ENCODE data around the gene NCOA4. TPM values are rescaled to one million over a fixed set of nuclear protein-coding genes. Genes with fewer than 3 reads are reported as not detected.

The NCOA4 gene
- total and polyA plus RNA-seq, 2 of the 4 experiments (the other 2 are of a cell fraction): 62.2 to 188 TPM

- WGBS, 2 experiments (ENCODE audit: extremely low coverage in 2 of 2, insufficient read length in 1 of 2): no CpG with 5 or more reads among the region's 1 CpG
- H3K9ac ChIP-seq (ENCODE audit: low read depth, low read length): no peak overlapping the region
- H4K91ac ChIP-seq (ENCODE audit: insufficient read depth, low read depth, low read length): no peak overlapping the region
- H3K27me3 ChIP-seq (ENCODE audit: control insufficient read depth, insufficient read depth, low read length): peaks cover 3% of the 10 kb centered on the region
- H3K27ac ChIP-seq (ENCODE audit: insufficient read depth, low read length): no peak overlapping the region
- dilution Hi-C loops (cut with HindIII; ENCODE audit: low sequenced_read_pairs, unreplicated experiment): no loop called here
- in situ Hi-C loops (cut with MboI; ENCODE audit: low sequenced_read_pairs): no loop called here
- H4K20me1 ChIP-seq (ENCODE audit: insufficient read depth, low read length): no peaks in the 10 kb centered on the region
- no peak overlapping the region for H3K23ac ChIP-seq (ENCODE audit: low read depth, low read length)
- H3K18ac ChIP-seq (ENCODE audit: low read depth, low read length): no peak overlapping the region
- H3K9me1 ChIP-seq (ENCODE audit: insufficient read depth, low read length): no peaks in the 10 kb centered on the region
- H3K36me3 ChIP-seq (ENCODE audit: control insufficient read depth, insufficient read depth, low read length): no peaks in the 10 kb centered on the region
- H3K9me3 ChIP-seq (ENCODE audit: control insufficient read depth, insufficient read depth, low read length): no peaks in the 10 kb centered on the region
- no peak overlapping the region for H2BK120ac ChIP-seq (ENCODE audit: low read depth, low read length)
- peaks cover 3% of the 10 kb centered on the region; the same call in 1 of the 2 replicates for H3K4me1 ChIP-seq (ENCODE audit: control insufficient read depth, insufficient read depth, low read length)
- ChIA-PET CTCF (no interaction called here), POLR2A (ENCODE audit: unreplicated experiment) (no interaction called here)
- DNase-seq (no peak), ATAC-seq (ENCODE audit: low read depth) (no peak)
- no peak overlapping the region for H3K4me2 ChIP-seq (ENCODE audit: low read depth, low read length)
- H2BK5ac ChIP-seq (ENCODE audit: low read depth, low read length, poor library complexity, severe bottlenecking): no peak overlapping the region
- H3K79me1 ChIP-seq (ENCODE audit: low read depth in 1 of 2, low read length in 2 of 2): no peaks in the 10 kb centered on the region
- no peak overlapping the region for H3K14ac ChIP-seq (replicated peaks; ENCODE audit: low read depth, low read length)
- no peak overlapping the region for H2AK5ac ChIP-seq (ENCODE audit: low read depth, low read length)
- no peak overlapping the region for H4K8ac ChIP-seq (ENCODE audit: low read depth in 2 of 2, low read length in 2 of 2)
- no peak overlapping the region for H4K5ac ChIP-seq (ENCODE audit: low read depth, low read length)
- H2AFZ ChIP-seq (replicated peaks; ENCODE audit: low read length, poor library complexity): no peak overlapping the region
- TF ChIP-seq RFX5 (IDR thresholded peaks at IDR 0.05; ENCODE audit: low read depth, low read length) (no peak), SMC3 (IDR thresholded peaks at IDR 0.05; ENCODE audit: low read depth, low read length) (no peak), CHD1 (IDR thresholded peaks at IDR 0.05; ENCODE audit: low read depth, low read length) (no peak), FOS (IDR thresholded peaks at IDR 0.05; ENCODE audit: low read depth, low read length) (no peak), MXI1 (IDR thresholded peaks at IDR 0.05; ENCODE audit: borderline replicate concordance, low read depth, low read length) (no peak), BHLHE40 (IDR thresholded peaks at IDR 0.05; ENCODE audit: low read depth, low read length) (no peak), NFE2L2 (IDR thresholded peaks at IDR 0.05; ENCODE audit: low read depth, low read length) (no peak), MAZ (IDR thresholded peaks at IDR 0.05; ENCODE audit: borderline replicate concordance, low read depth, low read length) (no peak), RCOR1 (IDR thresholded peaks at IDR 0.05; ENCODE audit: insufficient replicate concordance, low read length) (no peak), MAFK (IDR thresholded peaks at IDR 0.05; ENCODE audit: low read depth, low read length) (no peak), RAD21 (IDR thresholded peaks at IDR 0.05; ENCODE audit: low read length) (no peak), ELK1 (IDR thresholded peaks at IDR 0.05; ENCODE audit: borderline replicate concordance, low read depth, low read length) (no peak)
- TF ChIP-seq, protein P1, sequence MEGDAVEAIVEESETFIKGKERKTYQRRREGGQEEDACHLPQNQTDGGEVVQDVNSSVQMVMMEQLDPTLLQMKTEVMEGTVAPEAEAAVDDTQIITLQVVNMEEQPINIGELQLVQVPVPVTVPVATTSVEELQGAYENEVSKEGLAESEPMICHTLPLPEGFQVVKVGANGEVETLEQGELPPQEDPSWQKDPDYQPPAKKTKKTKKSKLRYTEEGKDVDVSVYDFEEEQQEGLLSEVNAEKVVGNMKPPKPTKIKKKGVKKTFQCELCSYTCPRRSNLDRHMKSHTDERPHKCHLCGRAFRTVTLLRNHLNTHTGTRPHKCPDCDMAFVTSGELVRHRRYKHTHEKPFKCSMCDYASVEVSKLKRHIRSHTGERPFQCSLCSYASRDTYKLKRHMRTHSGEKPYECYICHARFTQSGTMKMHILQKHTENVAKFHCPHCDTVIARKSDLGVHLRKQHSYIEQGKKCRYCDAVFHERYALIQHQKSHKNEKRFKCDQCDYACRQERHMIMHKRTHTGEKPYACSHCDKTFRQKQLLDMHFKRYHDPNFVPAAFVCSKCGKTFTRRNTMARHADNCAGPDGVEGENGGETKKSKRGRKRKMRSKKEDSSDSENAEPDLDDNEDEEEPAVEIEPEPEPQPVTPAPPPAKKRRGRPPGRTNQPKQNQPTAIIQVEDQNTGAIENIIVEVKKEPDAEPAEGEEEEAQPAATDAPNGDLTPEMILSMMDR (conservative IDR thresholded peaks at IDR 0.05; ENCODE audit: low read depth, low read length): no peak
- TF ChIP-seq, protein P2, sequence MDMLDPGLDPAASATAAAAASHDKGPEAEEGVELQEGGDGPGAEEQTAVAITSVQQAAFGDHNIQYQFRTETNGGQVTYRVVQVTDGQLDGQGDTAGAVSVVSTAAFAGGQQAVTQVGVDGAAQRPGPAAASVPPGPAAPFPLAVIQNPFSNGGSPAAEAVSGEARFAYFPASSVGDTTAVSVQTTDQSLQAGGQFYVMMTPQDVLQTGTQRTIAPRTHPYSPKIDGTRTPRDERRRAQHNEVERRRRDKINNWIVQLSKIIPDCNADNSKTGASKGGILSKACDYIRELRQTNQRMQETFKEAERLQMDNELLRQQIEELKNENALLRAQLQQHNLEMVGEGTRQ (IDR thresholded peaks at IDR 0.05; ENCODE audit: low read depth, low read length): no peak
- no peak overlapping the region for H2BK15ac ChIP-seq (ENCODE audit: low read depth, low read length)
- H3K56ac ChIP-seq (ENCODE audit: extremely low read depth, insufficient read depth, low read length): no peak overlapping the region
- H2BK20ac ChIP-seq (ENCODE audit: low read depth, low read length): no peak overlapping the region
- intact Hi-C loops (cut with micrococcal nuclease): no loop called here
- no peak overlapping the region for H2AK9ac ChIP-seq (replicated peaks; ENCODE audit: low read depth, low read length, poor library complexity)
- no TSS peak for BruUV-seq (replicated peaks)
- no peak overlapping the region for H3K4me3 ChIP-seq (ENCODE audit: insufficient read depth, low read depth, low read length)
- H3K4ac ChIP-seq (ENCODE audit: low read depth, low read length): no peak overlapping the region
These were observed 37.7 kb upstream of the NCOA4 start for GRCh38 chr10:46068117-46068516.

Measured in IMR-90 (cell line).